Measurements from ENCODE around the gene PTPRB.

PTPRB gene

GRCh38 chr12:70592664-70593063 is 44.6 kb downstream of the PTPRB start:
- no peak for DNase-seq (ENCODE audit: low read depth)

DNA sequence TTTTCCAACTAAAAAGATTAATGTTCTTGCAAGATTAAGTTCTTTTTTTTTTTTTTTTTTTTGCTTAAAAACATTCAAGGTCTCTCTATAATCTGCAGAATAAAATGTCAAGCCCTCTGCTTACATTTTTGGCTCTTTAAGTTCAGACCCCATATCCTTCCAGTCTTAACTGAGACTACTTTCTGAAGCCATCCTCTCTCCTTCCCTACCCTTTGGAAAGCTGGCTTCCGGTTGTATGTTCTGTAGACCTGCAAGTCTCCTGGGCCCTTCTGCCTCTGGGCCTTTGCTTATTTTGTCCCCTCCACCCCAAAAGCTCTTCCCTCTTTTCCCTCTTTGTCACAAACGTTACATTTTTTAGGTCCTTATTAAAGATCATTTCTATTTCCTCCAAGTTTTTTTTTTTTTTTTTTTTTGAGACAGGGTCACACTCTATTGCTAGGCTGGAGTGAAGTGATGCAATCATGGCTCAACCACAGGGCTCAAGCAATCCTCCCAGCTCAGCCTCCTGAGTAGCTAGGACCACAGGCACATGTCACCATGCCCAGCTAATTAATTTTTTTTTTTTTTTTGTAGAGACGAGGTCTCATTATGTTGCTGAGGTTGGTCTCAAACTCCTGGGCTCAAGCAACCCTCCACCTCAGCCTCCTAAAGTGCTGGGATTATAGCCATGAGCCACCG is 46.5 kb downstream of the PTPRB start:
- DNase-seq (ENCODE audit: low read depth) = no peak

GRCh38 chr12:70590051-70590450 is 47.2 kb downstream of the PTPRB start:
- peak; percentile 39 for DNase-seq (ENCODE audit: low read depth)

DNA sequence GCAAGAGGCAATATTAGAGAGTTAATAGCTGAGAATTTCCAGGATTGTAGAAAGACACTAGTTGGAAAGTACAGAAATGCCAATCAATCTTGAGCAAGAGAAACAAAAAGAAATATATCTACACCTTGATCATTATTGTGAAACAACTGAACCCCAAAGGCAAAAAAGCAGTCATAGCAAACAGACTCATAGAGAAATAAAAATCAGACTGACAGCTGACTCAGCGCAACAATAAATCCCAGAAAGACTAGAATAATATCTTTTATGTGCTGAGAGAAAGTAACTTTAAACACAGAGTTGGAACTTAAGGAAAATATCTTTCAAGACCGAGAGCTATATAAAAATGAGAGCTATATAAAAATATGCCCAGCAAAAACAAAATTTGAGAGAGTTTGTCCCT is 52.9 kb downstream of the PTPRB start:
- no peak for DNase-seq (ENCODE audit: low read depth)

DNA sequence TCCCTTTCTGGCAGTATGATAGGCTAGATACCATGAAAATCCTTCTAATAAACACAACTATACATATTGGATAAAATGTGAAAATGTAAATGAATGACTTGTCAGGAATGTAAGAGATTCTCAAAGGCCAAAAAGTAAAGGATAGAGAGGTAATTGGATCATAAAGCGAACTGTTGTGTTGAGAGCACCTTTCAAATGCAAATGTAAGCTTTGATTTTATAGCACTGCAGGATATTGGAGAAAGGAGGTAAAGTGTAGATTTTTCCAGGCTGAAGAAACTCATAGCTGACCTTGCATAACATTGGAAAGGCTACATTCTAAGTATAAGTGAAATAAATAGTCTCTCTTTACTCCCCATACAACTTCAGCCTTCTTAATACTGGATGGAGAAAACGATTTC is 54.0 kb downstream of the PTPRB start:
- no peak for DNase-seq (ENCODE audit: low read depth)

- no peak for DNase-seq (ENCODE audit: low read depth)
Observed at GRCh38 chr12:70581208-70581607, 56.0 kb downstream of the PTPRB start.

- DNase-seq (ENCODE audit: low read depth) = no peak
Observed at GRCh38 chr12:70577283-70577634, 60.0 kb downstream of the PTPRB start.

- DNase-seq (ENCODE audit: low read depth) = no peak
Observed at GRCh38 chr12:70576341-70577282, 60.6 kb downstream of the PTPRB start.

DNA sequence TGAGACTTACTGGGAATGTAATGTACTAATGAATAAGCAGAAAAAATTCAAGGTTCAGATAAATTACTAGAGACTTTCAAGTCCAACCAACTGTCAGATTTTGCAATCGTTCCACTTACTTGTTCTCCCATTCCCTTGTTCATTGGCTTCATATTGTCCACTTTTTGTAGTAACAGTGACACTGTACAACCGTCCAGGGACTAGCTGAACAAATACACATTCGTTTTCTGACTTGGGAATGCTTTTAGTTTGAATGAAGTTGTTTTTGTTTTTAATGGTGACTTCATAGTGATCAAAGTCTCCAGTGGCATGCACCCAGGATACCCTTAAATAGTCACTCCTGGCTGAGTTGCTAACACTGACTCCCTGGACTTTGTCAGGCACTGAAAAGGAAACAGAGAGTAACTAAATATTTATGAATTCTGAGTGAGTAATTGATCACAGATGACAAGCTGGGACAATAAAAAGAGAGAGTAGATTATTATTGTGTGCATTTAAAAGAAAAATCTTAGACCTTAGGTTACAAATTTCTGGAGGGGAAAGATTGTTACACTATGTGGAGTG is 65.4 kb downstream of the PTPRB start:
- DNase-seq (ENCODE audit: low read depth) = no peak

DNA sequence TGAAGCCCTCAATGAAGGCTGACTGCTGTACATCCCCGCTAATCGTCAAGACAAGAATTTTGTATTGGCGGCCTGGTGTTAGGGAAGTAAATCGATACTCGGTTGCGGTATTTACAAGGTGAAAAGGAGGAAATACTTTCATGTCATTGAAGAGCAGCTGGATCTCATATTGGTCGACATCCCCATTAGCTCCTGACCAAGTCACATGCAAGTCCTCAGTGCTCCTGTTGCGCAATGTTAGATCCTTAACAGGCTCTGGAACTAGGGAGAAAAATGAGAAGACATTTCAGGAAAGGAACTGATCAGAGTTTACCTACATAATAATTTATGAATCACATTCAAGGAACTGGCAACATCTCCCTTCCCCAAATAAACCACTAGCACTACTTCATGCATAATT is 66.2 kb downstream of the PTPRB start:
- no peak for DNase-seq (ENCODE audit: low read depth)

GRCh38 chr12:70561550-70561949 is 75.7 kb downstream of the PTPRB start:
- no peak for DNase-seq (ENCODE audit: low read depth)

GRCh38 chr12:70560671-70561070 is 76.6 kb downstream of the PTPRB start:
- no peak for DNase-seq (ENCODE audit: low read depth)

GRCh38 chr12:70559390-70559789 is 77.8 kb downstream of the PTPRB start:
- no peak for DNase-seq (ENCODE audit: low read depth)

DNA sequence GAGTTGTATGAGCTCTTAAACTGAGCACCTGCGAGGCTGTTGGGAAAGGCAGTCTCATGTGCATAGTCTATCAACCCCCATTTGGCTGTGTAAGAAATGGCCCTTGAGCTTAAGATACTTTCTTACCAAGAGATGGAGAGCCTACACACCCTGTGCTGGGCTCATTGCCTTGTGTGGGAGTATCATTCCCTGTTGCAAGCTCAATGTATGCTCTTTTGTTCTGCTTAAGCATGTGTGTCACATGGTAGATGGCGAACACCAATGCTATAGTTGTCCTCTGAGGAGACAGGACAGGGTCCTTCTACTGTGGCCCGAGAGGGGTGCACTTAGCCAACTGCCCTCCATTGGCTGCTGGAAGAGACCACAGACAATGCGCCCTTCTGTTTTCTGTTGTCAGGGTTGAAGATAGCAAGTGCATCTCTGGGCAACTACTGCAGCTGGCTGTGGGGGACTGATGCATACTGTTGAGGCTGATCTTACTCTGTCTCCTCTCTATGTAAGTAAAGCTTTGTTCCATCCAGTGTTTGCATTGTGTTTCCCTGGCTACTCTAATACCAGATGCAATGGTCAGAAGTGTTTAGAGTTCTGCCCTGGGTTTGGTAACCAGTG is 79.5 kb downstream of the PTPRB start:
- no peak for DNase-seq (ENCODE audit: low read depth)

GRCh38 chr12:70556179-70556869 is 80.9 kb downstream of the PTPRB start:
- no peak for DNase-seq (ENCODE audit: low read depth)

DNA sequence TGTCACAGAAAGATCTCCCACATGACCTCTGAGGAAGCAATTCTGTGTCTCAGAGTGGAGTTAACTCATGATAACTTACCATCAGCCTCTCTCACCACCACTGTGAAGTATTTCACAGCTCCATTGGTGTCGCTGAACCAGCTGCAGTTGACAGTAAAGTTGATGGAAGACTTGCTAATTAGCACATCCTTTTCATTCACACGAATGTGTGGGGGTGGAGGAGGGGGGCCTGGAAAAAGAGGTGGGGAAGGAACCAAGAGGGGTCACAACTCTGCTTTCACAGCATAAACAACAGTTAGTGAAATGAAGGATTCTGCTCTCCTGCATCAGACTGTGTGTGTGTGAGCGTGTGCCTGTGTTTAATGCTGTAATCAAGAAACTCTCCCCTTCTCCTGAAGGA is 82.1 kb downstream of the PTPRB start:
- no peak for DNase-seq (ENCODE audit: low read depth)

- no peak for DNase-seq (ENCODE audit: low read depth)
Observed at GRCh38 chr12:70553391-70553859, 83.8 kb downstream of the PTPRB start.

- DNase-seq (ENCODE audit: low read depth) = no peak
Observed at GRCh38 chr12:70551731-70552130, 85.5 kb downstream of the PTPRB start.

- DNase-seq (ENCODE audit: low read depth) = no peak
Observed at GRCh38 chr12:70550180-70550577, 87.0 kb downstream of the PTPRB start.

GRCh38 chr12:70549340-70550179 is 87.7 kb downstream of the PTPRB start:
- no peak for DNase-seq (ENCODE audit: low read depth)

GRCh38 chr12:70543444-70543843 is 93.8 kb downstream of the PTPRB start:
- no peak for DNase-seq (ENCODE audit: low read depth)

Data from activated gamma-delta T cell treated with anti-CD3 and anti-CD28 coated beads, Interleukin-2, amount 50 U/mL, for 16 hours (primary cell).